Activated CD4-positive, alpha-beta T cell treated with anti-CD3 and anti-CD28 coated beads, Interleukin-2, amount 50 U/mL, for 4 hours (primary cell): Measurements from ENCODE around the gene FAM53A.

Experiments used
- DNase-seq, 2 experiments: peaks; one replicate each; pipeline ENCODE4 v3.0.0-alpha.2; 2020

Gene FAM53A

GRCh38 chr4:1601852-1602654 is 82.1 kb downstream of the FAM53A start:
- no peak for DNase-seq

GRCh38 chr4:1601533-1601835 is 82.6 kb downstream of the FAM53A start:
- no peak for DNase-seq

GRCh38 chr4:1600811-1601532 is 83.1 kb downstream of the FAM53A start:
- no peak for DNase-seq

- DNase-seq, result no peak
Observed at GRCh38 chr4:1600211-1600780, 83.8 kb downstream of the FAM53A start.

GRCh38 chr4:1599491-1600210 is 84.5 kb downstream of the FAM53A start:
- DNase-seq, result no peak

- DNase-seq, result no peak
Observed at GRCh38 chr4:1599026-1599481, 85.1 kb downstream of the FAM53A start.

- no peak for DNase-seq
Observed at GRCh38 chr4:1598206-1599025, 85.7 kb downstream of the FAM53A start.

GRCh38 chr4:1597021-1597931 is 86.8 kb downstream of the FAM53A start:
- DNase-seq, result no peak

- no peak for DNase-seq
Observed at GRCh38 chr4:1596393-1596792, 87.7 kb downstream of the FAM53A start.

GRCh38 chr4:1595789-1596325 is 88.3 kb downstream of the FAM53A start:
- DNase-seq, result no peak

GRCh38 chr4:1594871-1595788 is 89.0 kb downstream of the FAM53A start:
- no peak for DNase-seq

GRCh38 chr4:1593881-1594345 is 90.2 kb downstream of the FAM53A start:
- no peak for DNase-seq

- DNase-seq, result no peak
Observed at GRCh38 chr4:1593458-1593857, 90.7 kb downstream of the FAM53A start.

GRCh38 chr4:1592709-1593417 is 91.2 kb downstream of the FAM53A start:
- no peak for DNase-seq

- no peak for DNase-seq
Observed at GRCh38 chr4:1592068-1592708, 91.9 kb downstream of the FAM53A start.

- no peak for DNase-seq
Observed at GRCh38 chr4:1591107-1591506, 93.0 kb downstream of the FAM53A start.

- no peak for DNase-seq
Observed at GRCh38 chr4:1590244-1590643, 93.9 kb downstream of the FAM53A start.
